ENCODE results near the gene TIMP4.

TIMP4 gene

DNA sequence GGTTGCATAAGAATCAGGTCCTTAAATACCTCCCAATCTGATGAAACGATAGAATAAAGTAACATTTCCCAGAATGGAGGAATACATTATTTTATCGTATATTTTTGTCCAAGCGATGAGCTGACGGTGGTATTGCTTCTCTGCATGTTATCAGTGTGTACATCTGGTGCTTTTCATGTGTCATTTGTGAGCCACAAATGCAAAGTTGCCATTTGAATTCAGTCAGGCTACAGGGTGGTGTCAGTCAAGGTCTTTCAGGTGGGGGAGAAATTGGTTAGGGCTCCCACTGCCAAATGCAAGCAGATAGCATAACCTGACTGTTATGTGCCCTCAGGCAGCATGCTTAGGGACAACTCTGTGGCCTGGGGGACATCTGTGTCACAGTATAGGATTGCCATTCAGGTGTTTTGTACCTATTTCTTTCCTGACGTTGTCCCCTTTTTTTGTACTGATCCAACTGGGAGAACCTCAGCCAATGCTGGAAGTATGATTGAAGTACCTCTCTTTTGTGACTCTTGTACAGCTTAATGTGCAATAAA is 26.5 kb upstream of the TIMP4 start:
- TF ChIP-seq, protein P1, sequence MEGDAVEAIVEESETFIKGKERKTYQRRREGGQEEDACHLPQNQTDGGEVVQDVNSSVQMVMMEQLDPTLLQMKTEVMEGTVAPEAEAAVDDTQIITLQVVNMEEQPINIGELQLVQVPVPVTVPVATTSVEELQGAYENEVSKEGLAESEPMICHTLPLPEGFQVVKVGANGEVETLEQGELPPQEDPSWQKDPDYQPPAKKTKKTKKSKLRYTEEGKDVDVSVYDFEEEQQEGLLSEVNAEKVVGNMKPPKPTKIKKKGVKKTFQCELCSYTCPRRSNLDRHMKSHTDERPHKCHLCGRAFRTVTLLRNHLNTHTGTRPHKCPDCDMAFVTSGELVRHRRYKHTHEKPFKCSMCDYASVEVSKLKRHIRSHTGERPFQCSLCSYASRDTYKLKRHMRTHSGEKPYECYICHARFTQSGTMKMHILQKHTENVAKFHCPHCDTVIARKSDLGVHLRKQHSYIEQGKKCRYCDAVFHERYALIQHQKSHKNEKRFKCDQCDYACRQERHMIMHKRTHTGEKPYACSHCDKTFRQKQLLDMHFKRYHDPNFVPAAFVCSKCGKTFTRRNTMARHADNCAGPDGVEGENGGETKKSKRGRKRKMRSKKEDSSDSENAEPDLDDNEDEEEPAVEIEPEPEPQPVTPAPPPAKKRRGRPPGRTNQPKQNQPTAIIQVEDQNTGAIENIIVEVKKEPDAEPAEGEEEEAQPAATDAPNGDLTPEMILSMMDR (IDR thresholded peaks at IDR 0.05; ENCODE audit: insufficient read depth, missing control alignments): no peak
- DNase-seq (ENCODE audit: insufficient read length, low spot score): no peak
- FAIRE-seq: no peak

DNA sequence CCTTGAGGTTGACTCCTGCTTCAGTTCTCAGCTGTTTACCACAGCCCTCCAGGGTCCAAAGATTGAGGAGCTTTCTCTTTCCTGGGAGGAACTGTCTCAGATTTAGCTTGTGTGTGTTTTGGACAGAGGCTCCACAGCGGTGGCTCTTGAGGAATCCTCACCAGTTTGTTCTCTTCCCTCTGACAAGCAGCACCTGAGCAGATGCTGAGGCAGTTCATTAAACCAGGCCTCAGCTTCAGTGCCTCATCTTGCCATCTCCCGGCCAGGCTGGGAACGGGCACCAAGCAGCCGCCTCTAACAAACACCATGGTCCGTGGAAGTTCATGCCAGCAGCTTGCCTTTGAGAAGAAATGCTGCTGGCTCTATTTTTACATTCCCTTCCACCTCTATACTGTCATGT is 25.8 kb upstream of the TIMP4 start:
- TF ChIP-seq, protein P1 (IDR thresholded peaks at IDR 0.05; ENCODE audit: insufficient read depth, missing control alignments): no peak
- FAIRE-seq (no peak), DNase-seq (ENCODE audit: insufficient read length, low spot score) (no peak)

GRCh38 chr3:12182687-12183441 is 24.2 kb upstream of the TIMP4 start:
- FAIRE-seq: no peak
- DNase-seq (ENCODE audit: insufficient read length, low spot score): no peak
- TF ChIP-seq, protein P1 (IDR thresholded peaks at IDR 0.05; ENCODE audit: insufficient read depth, missing control alignments): no peak

DNA sequence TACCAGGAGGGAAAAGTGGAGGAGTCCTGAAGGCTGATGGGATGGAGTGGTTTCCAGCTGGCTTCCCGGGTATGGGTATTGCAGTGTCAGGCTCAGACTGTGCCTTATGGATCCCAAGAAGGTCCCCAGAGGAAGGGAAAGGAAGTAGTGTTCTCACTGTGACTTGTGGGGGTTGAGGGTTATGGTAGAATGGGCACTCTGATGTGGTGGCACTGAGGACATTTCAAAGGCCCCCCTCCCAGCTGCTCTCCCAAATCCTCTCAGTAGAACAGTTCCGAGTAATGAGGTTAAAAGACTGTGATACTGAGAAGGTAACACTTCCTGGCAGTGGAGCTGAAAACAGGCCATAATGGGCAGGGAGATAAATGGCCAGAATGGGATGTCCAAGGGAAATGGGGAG is 23.1 kb upstream of the TIMP4 start:
- FAIRE-seq: no peak
- TF ChIP-seq, protein P1 (IDR thresholded peaks at IDR 0.05; ENCODE audit: insufficient read depth, missing control alignments): no peak
- DNase-seq (ENCODE audit: insufficient read length, low spot score): no peak

- no peak for DNase-seq (ENCODE audit: insufficient read length, low spot score)
Observed at GRCh38 chr3:12181301-12181700, 22.6 kb upstream of the TIMP4 start.

DNA sequence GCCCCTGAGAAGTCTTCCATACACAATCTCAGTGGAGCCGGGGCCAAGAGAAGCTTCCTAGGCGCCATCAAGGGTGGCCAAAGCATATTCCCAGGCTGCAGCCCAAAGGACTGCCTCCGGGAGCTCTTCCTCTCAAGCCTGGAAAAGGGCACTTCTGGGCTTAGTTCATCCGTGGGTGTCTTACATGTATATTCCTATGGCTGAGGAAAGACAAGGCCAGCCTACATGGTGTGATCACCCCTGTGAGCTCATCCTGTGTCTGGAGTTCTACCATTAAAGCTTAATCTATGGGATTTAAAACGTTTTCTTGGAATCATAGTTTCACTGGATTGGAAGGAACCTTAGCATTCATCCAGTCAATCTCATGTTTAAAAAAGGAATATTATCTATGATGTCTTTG is 21.9 kb upstream of the TIMP4 start:
- TF ChIP-seq, protein P1 (IDR thresholded peaks at IDR 0.05; ENCODE audit: insufficient read depth, missing control alignments): no peak
- FAIRE-seq (no peak), DNase-seq (ENCODE audit: insufficient read length, low spot score) (no peak)

More at GRCh38 chr3:12181301-12181700, 22.6 kb upstream of the TIMP4 start:
- FAIRE-seq: no peak
- TF ChIP-seq, protein P1 (IDR thresholded peaks at IDR 0.05; ENCODE audit: insufficient read depth, missing control alignments): no peak

GRCh38 chr3:12180218-12180617 is 21.5 kb upstream of the TIMP4 start:
- DNase-seq (ENCODE audit: insufficient read length, low spot score): no peak
- FAIRE-seq: no peak
- TF ChIP-seq, protein P1 (IDR thresholded peaks at IDR 0.05; ENCODE audit: insufficient read depth, missing control alignments): no peak

Data from D721Med (cell line).